Neutrophil (primary cell): ENCODE results near the gene EAF2.
"Not testable (repeated sequence)": the region's sequence is repeated elsewhere in the genome, so short reads cannot be mapped to it uniquely, and the experiment has no call there.

ENCODE experiments used
- H3K27ac ChIP-seq: fragments of 200-600 bp; sonication (generic); 2 replicates; pipeline ENCODE4 v1.5.1; 2016; ENCODE audit warnings: mild to moderate bottlenecking, moderate library complexity
- H3K27me3 ChIP-seq: fragments of 200-600 bp; sonication (generic); 2 replicates; pipeline ENCODE4 v1.6.0; 2016; ENCODE audit warnings: mild to moderate bottlenecking
- H3K36me3 ChIP-seq: fragments of 200-600 bp; sonication (generic); 2 replicates; pipeline ENCODE4 v1.5.1; 2017
- H3K4me1 ChIP-seq, 2 experiments: fragments of 200-600 bp in 1 of 2; sonication (generic) in 1 of 2; 1 replicate in 1 of 2; 2 replicates in 1 of 2; pipeline versions ENCODE4 v1.5.1 to v1.6.1; 2013 to 2016; ENCODE audit warnings: low read depth in 1 of 2, low read length in 1 of 2, mild to moderate bottlenecking in 1 of 2, moderate library complexity in 1 of 2; ENCODE audit not compliant: control insufficient read depth in 1 of 2, insufficient read depth in 1 of 2
- H3K4me3 ChIP-seq, 2 experiments: fragments of 200-600 bp in 1 of 2; sonication (generic) in 1 of 2; 1 replicate in 1 of 2; 2 replicates in 1 of 2; pipeline ENCODE4 v1.5.1; 2013 to 2016; ENCODE audit warnings: low read depth in 1 of 2, low read length in 1 of 2, mild to moderate bottlenecking in 1 of 2, moderate library complexity in 1 of 2
- H3K9me3 ChIP-seq: fragments of 200-600 bp; sonication (generic); 2 replicates; pipeline ENCODE4 v1.5.1; 2016
- TF ChIP-seq, protein P1 (sequence below): fragments of 200-600 bp; sonication (generic); IDR thresholded peaks from 2 replicates; pipeline ENCODE4 v1.5.1; 2016; ENCODE audit warnings: antibody characterized with exemption

The EAF2 gene

GRCh38 chr3:121836481-121836880, 1.5 kb downstream of the EAF2 start:
- TF ChIP-seq, protein P1, sequence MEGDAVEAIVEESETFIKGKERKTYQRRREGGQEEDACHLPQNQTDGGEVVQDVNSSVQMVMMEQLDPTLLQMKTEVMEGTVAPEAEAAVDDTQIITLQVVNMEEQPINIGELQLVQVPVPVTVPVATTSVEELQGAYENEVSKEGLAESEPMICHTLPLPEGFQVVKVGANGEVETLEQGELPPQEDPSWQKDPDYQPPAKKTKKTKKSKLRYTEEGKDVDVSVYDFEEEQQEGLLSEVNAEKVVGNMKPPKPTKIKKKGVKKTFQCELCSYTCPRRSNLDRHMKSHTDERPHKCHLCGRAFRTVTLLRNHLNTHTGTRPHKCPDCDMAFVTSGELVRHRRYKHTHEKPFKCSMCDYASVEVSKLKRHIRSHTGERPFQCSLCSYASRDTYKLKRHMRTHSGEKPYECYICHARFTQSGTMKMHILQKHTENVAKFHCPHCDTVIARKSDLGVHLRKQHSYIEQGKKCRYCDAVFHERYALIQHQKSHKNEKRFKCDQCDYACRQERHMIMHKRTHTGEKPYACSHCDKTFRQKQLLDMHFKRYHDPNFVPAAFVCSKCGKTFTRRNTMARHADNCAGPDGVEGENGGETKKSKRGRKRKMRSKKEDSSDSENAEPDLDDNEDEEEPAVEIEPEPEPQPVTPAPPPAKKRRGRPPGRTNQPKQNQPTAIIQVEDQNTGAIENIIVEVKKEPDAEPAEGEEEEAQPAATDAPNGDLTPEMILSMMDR: no peak
- H3K4me3 ChIP-seq: peak overlapping the region; percentile 67 to 88

DNA sequence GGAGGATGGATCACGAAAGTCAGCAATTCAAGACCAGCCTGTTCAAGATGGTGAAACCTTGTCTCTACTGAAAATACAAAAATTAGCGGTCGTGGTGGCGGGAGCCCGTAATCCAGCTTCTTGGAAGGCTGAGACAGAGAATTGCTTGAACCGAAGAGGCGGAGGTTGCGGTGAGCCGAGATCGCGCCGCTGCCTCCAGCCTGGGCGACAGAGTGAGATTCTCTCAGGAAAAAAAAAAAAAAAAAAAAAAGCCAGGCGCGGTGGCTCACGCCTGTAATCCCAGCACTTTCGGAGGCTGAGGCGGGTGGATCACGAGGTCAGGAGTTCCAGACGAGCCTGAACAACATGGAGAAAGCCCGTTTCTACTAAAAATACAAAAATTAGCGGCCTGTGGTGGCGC, 5.0 kb downstream of the EAF2 start:
- Histone ChIP-seq H3K27ac (no peak overlapping the region), H3K4me1 (peaks cover 34% of the 10 kb centered on the region in 2 experiments), H3K9me3 (no peaks in the 10 kb centered on the region), H3K27me3 (no peaks in the 10 kb centered on the region), H3K36me3 (peaks cover 9% of the 10 kb centered on the region), H3K4me3 (no peak overlapping the region)
- TF ChIP-seq, protein P1: no peak

More at GRCh38 chr3:121836481-121836880, 1.5 kb downstream of the EAF2 start:
- no peaks in the 10 kb centered on the region for H3K27me3 ChIP-seq
- H3K27ac ChIP-seq: peak overlapping the region; percentile 90
- H3K4me1 ChIP-seq: peaks cover 46% of the 10 kb centered on the region in 2 experiments
- no peaks in the 10 kb centered on the region for H3K9me3 ChIP-seq
- H3K36me3 ChIP-seq: no peaks in the 10 kb centered on the region

- TF ChIP-seq, protein P1: no peak
- H3K4me1 ChIP-seq: no peaks in the 10 kb centered on the region
- H3K9me3 ChIP-seq: no peaks in the 10 kb centered on the region
- H3K27me3 ChIP-seq: no peaks in the 10 kb centered on the region
- peaks cover 15% of the 10 kb centered on the region for H3K36me3 ChIP-seq
- H3K27ac ChIP-seq: no peak overlapping the region
- no peak overlapping the region for H3K4me3 ChIP-seq
These were observed 9.9 kb downstream of the EAF2 start for GRCh38 chr3:121844892-121845291.

DNA sequence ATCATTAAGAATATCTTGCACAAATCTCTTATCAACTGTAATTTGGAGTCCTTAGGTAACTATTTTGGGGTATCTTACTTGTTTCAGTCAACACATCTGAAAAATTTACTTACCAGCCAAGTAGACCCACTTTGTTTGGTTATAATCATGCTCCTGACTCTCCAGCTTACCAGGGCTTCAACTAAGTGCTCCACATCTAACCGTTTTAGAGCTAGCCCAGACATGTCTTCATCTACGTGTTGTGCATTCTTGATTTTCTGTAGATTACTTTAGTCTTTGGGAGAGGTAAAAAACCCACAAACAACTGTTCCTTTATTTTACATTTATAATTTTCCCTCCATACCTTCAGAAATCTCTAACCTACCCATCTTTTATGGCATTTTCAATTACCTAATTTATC, 17.2 kb downstream of the EAF2 start:
- TF ChIP-seq, protein P1: no peak
- no peaks in the 10 kb centered on the region for H3K9me3 ChIP-seq
- H3K27me3 ChIP-seq: no peaks in the 10 kb centered on the region
- H3K4me3 ChIP-seq: no peak overlapping the region
- H3K36me3 ChIP-seq: peaks cover 20% of the 10 kb centered on the region
- H3K27ac ChIP-seq: no peak overlapping the region
- H3K4me1 ChIP-seq: no peaks in the 10 kb centered on the region

DNA sequence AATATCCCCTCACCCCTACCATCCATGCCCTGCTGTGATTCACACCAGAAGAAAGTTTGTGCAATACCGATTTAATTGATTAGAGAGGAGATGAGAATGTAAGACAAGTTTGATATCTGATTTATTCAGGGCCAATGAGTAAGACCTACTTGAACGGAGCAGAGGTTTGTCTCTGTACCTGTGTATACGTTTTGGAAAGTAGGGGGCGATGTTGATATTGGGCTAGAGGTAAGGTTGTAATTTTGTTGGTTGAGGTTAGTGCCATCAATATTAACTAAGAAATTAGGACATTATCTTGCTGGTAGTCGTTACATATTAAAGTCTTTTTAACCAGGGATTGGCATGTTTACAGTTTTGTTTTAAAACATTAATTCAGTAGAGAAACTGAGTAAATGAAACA, 20.5 kb downstream of the EAF2 start:
- H3K36me3 ChIP-seq: peaks cover 22% of the 10 kb centered on the region
- no peaks in the 10 kb centered on the region for H3K4me1 ChIP-seq
- no peak overlapping the region for H3K4me3 ChIP-seq
- H3K27me3 ChIP-seq: no peaks in the 10 kb centered on the region
- no peaks in the 10 kb centered on the region for H3K9me3 ChIP-seq
- TF ChIP-seq, protein P1: no peak
- H3K27ac ChIP-seq: no peak overlapping the region

DNA sequence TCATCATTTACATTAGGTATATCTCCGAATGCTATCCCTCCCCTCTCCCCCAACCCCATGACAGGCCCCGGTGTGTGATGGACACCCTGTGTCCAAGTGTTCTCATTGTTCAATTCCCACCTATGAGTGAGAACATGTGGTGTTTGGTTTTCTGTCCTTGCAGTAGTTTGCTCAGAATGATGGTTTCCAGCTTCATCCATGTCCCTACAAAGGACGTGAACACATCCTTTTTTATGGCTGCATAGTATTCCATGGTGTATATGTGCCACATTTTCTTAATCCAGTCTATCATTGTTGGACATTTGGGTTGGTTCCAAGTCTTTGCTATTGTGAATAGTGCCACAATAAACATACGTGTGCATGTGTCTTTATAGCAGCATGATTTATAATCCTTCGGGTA, 22.8 kb downstream of the EAF2 start:
- H3K4me1 ChIP-seq, H3K9me3 ChIP-seq, H3K27ac ChIP-seq, H3K4me3 ChIP-seq, H3K27me3 ChIP-seq: not testable (repeated sequence)
- peaks cover 22% of the 10 kb centered on the region for H3K36me3 ChIP-seq

GRCh38 chr3:121863247-121863646, 28.2 kb downstream of the EAF2 start:
- H3K4me3 ChIP-seq, H3K27me3 ChIP-seq, H3K4me1 ChIP-seq, H3K9me3 ChIP-seq: not testable (repeated sequence)
- Histone ChIP-seq H3K36me3 (peaks cover 14% of the 10 kb centered on the region), H3K27ac (peak overlapping the region; percentile 39)
